GM04504 (cell line): Measurements from ENCODE around the gene MRPL19.
A peak's percentile ranks its signal among the peaks of the same experiment; 100 is the strongest.
"Not testable (repeated sequence)": the region's sequence is repeated elsewhere in the genome, so short reads cannot be mapped to it uniquely, and the experiment has no call there.

Source experiments
- DNase-seq: peaks from one replicate; pipeline ENCODE4 v3.0.0-alpha.2; 2012; ENCODE audit warnings: low read depth

MRPL19 gene

DNA sequence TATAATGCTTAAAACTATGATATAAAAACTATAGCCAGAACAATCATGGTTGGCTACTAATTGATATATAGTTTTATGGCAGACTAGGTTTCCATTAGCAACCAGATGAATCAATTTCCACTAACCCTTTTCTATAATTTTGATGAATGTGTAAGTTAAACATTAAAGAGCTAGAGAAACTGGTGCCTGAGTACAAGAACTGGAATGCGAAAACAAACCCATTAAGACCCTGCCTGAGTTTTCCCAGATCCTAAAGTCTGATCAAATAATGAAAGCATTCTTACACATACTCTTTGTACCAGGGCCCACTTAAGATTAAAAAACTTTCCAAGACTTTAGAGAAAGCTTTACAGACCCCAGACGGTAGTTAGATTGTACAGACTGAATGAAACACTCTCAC lies 21.3 kb downstream of the MRPL19 start:
- DNase-seq: no peak

DNA sequence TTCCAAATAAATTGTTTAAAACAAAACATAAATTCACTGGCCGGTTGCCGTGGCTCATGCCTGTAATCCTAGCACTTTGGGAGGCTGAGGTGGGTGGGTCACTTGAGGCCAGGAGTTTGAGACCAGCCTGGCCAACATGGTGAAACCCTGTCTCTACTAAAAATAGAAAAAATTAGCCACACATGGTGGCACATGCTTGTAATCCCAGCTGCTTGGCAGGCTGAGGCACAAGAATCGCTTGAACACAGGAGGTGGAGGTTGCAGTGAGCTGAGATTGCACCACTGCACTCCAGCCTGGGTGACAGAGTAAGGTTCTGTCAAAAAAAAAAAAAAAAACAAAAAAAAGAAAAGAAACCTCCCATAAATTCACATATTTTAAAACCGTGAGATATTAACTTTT lies 28.8 kb downstream of the MRPL19 start:
- not testable (repeated sequence) for DNase-seq

DNA sequence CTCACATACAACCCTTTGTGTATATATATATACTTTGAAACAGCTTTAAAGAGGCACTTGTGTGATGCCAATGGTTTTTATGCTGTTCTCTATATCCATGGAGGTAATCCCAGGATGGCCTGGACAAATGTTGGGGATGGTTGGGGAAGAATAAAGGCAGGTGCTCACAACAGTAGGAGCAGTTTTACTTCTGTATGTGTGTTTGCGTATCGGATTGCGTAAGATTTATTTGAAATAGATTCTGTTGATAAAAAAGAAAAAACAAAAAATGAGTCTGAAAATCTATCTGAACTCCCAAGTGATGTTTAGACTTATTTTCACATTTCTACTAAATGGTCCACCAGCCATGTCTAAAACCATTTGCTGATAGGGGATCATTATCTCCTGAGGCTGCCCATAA lies 29.3 kb downstream of the MRPL19 start:
- no peak for DNase-seq

DNA sequence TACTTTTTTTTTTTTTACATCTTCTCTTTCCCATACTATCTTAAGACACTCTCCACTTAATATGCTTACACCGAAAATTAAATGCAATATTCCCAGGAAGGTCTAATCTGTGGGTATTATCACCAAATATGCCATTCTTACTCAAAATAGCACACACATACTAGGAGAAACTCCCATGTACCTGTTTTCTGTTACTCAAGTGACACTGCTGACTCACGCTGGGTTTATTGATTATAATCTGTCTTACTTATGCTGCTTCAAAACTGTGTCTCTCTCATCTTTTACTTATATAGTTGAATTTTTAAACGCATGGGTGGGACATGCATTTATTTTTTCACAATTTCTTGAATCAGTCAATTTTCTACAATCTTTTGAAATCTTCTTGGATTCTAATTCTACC lies 29.9 kb downstream of the MRPL19 start:
- DNase-seq: no peak

DNA sequence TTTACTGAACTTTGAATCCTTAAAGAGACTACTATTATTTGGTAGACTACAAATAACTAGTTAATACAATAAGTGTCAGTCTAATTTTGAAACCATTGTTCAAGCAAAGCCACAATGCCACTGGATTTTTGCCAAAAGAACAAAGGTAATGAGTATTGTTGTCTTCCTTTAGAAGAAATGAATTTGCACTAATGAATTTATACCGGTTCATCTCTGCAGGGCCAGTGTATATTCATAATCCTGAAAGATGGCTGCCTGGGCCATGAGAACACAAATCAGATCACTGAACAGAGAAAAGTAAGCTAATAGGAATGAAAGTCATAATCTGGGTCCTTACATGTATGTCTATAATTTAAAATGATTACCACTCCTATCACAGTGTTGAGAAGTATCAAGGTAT lies 33.0 kb downstream of the MRPL19 start:
- no peak for DNase-seq

GRCh38 chr2:75680402-75680801 lies 33.8 kb downstream of the MRPL19 start:
- no peak for DNase-seq

- not testable (repeated sequence) for DNase-seq
Observed at GRCh38 chr2:75683430-75683829, 36.8 kb downstream of the MRPL19 start.

- DNase-seq: no peak
Observed at GRCh38 chr2:75688196-75688595, 41.6 kb downstream of the MRPL19 start.

DNA sequence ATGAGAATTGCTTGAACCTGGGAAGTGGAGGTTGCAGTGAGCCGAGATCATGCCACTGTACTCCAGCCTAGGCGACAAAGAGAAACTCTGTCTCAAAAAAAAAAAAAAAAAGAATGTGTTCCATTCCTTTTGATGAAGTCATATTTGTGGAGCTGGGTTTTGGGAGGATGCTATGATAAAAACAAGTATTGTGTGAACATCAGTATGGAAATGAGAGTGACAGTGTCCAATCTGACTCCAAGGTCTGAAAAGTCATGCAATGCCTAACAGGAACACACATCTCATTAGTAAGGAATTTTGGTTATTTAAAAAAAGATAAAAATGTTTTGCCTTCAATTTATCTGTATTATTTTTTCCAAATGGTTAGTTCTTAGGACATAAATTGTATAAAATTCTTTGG lies 52.3 kb downstream of the MRPL19 start:
- DNase-seq: no peak

DNA sequence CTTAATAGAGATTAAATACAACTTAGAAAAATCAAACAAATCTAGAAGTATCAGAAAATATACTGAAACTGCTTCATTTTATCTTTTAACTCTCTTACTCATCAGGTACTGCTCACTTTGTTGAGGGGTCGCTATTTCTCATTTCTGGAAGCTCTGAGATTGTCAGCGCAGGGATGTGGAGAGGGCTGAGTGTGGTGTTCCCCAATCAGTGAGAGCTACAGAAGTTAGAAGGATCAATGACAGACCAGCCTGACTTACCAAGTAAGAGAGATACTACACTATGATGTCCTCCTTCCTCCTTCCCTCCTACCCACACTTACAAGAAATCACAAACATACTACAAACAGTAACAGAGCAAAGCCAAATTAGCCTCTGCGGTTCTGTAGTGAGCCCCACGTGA lies 56.0 kb downstream of the MRPL19 start:
- DNase-seq: no peak

GRCh38 chr2:75703589-75704287 lies 57.2 kb downstream of the MRPL19 start:
- DNase-seq: no peak

DNA sequence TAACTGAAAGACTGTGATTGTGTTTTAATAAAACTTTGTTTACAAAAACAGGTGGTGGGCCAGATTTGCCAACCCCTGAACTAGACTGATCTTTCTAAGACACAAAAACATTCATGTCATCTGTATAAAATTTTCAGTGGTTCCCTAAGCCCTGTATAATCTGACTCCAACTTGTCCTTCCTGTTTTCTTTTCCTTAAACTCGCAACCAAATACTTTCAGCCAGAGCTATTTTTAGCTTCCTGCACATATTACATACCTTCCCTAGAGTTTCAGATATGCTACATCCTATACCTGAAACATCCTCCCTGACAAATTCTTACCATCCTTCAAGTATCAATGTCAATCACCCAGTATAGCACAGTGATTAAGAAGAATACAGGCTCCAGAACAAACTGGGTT lies 59.3 kb downstream of the MRPL19 start:
- DNase-seq: no peak

DNA sequence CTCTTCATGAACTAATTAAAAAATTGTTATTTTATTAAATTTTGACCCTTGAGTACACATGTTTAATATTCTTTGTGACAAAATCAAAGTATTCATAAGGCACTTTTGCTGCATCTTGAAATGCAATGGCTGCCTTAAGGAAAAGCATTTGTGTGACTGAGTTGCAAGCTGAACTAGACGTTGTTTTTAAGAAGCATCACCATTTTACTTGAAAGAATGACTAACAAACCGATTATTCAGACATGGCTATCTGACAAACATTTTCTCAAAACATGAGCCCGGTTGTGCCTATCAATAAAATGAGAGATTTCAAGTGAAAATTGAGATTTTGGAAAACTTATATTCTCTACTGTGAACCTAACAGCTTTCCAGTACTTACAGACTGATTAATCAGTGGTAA lies 61.3 kb downstream of the MRPL19 start:
- no peak for DNase-seq

DNA sequence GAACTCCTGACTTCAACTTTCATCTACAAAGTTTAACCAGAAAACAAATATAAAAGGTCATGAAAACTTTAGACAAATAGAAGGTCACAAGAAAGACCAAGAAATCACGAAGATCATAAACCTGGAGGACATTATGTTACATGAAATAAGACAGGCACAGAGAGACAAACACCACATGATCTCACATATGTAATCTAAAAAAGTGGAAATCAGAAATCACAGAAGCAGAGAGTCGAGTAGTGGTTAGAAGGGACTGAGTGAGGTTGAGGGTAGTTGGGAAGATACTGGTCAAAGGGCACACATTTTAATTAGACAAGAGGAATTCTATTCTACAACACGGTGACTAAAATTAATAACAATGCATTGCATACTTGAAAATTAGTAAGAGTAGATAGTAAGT lies 62.7 kb downstream of the MRPL19 start:
- no peak for DNase-seq

DNA sequence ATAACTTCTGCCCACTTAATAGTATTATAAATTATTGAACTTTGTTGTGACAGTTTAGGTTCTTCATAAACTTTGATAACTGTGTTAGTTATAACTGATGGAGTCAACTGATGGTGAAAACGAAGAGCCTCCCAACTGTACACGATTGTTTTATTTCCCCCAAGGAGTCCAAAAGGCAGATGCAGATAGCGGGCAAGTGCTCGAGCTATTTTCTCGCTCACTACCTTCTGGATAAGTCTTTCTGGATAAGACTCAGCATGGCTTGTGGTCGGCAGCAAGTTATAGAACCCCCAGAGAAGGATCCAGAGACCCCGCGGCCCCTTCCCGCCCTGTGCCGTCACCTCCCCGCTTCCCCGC lies 63.6 kb downstream of the MRPL19 start:
- DNase-seq: no peak

GRCh38 chr2:75710577-75711253 lies 64.1 kb downstream of the MRPL19 start, which contains the start of gene GCFC2:
Gene GCFC2, minus strand, starts transcription at chr2:75710915. Its CDS starts 60 bp downstream, at chr2:75710855.
- DNase-seq: peak; percentile 69

DNA sequence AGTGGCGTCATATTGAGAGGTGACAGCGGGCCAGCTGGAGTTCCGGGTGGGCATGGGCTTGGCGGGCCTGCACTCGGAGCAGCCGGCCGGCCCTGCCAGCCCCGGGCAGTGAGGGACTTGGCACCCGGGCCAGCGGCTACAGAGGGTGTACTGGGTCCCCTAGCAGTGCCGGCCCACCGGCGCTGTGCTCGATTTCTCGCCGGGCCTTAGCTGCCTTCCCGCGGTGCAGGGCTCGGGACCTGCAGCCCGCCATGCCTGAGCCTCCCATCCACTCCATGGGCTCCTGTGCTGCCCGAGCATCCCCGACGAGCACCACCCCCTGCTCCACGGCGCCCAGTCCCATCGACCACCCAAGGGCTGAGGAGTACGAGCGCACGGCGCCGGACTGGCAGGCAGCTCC lies 65.0 kb downstream of the MRPL19 start:
- DNase-seq: not testable (repeated sequence)

- DNase-seq: no peak
Observed at GRCh38 chr2:75716406-75716805, 69.8 kb downstream of the MRPL19 start.

DNA sequence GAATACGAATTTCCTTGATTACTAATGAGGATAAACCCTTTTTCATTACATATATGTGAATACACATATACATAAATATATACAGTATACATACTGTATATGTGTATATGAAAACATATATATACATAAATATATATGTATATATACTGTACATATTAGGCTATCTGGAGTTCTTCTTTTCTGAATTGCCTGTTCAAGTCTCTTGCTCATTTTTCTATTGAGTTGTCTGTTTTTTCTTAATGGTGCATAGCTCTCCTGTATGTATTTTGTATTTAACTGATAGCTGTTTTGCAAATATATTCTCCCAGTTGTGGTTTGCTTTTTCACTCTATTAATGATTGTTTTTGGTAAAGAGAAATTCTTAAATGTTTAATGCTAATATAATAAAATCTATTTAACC lies 73.0 kb downstream of the MRPL19 start:
- DNase-seq: no peak

- DNase-seq: no peak
Observed at GRCh38 chr2:75720525-75720924, 73.9 kb downstream of the MRPL19 start.

DNA sequence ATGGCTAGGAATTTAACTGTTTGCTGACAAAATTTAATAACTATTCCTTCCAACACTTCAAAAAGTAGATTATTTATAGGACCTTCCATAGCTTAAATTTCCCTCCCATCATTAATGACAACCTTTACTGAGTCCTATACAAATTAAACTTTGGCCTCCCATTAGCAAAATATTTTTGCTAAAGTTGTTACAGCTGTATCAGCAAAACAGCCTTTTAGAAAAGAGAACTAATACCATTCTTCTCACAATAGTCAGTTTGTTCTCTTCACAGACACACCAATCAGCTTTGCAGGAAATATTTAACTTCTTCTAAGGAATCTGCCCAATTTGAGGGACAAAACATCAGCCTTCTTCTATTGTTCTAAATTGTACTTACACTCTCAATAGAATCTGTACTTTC lies 76.1 kb downstream of the MRPL19 start:
- no peak for DNase-seq

- no peak for DNase-seq
Observed at GRCh38 chr2:75728614-75729419, 82.2 kb downstream of the MRPL19 start.

GRCh38 chr2:75729861-75730260 lies 83.3 kb downstream of the MRPL19 start:
- DNase-seq: no peak
